ENCODE results near the gene NR4A1.
"Not testable (repeated sequence)": the region's sequence is repeated elsewhere in the genome, so short reads cannot be mapped to it uniquely, and the experiment has no call there.

NR4A1 gene

DNA sequence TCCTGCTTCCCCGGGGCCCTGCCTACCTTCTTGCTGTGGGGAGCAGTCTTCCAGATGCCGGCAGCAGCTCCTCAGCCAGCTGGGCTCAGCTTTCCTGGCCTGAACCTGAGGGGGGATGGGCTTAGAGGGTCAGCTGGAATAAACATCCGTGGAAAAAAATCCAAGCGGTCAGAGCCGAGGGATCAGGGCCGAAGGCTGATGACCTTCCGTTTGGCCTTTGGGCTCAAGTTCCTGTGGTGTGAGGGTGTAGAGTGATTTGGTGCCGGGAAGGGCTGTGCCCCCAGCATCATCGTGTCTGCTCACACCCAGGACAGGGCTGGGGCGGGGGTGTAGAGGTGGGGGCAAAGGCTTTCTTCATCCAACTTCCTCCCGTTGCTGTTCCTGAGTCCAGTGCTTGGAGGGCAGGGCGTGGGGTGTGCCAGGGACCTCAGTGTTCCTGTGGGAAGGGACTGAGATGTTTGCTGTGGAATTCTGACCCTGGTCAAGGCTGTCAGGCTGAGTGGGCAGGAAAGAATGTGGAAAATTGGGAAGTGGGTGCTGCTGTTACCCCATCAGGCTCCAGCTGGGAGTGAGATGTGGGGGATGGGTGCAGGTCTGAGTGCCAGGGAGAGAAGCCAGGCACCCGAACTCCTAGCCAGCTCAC lies 30.9 kb downstream of the NR4A1 start:
- DNase-seq: no peak

DNA sequence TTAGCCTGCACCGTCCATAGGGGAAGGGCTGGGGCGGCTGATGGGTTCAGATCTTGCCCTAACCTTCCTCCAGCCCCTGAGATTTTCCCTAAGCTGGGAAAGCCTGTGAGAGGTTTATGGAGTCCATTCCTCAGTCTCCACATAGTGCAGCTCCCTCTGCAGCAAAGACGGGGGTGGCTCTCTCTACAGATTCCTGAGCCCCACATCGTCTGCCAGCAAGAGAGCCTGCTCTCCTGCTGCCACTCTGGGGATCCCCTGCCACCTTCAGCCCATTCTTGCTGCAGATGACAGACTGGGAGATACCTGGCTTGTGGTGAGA lies 31.4 kb downstream of the NR4A1 start:
- no peak for DNase-seq

DNA sequence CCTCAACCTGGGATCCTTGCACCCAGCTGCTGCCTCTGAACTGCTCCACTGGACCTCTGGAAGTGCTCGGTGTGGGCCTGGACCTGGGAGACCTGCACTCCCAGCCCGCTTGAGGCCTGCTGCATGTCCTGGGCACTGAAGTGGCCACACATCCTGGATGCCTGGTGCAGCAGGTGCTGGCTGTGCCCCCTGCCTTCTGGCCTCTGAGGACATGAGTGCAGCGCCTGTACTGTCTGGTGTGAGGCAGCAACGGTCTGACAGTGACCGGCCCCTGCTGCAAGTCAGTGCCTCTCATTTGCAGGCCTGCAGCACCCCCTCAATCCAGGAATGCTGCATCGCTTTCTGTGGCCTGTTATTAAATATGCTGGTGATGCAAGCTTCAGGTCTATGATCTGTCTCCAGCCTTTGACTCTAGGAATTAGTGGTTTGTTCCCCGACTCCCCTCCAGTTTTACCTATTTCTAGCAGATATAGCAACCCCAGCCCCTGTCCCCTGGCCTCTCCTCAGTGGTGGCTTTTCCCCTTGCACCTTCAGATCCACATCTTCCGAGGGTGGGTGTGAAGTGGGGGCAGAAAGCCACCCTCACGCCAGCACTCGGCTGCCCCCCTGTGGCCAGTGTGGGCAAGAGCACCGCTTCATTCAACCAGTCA lies 31.9 kb downstream of the NR4A1 start:
- peak; percentile 35 to 57 for DNase-seq

DNA sequence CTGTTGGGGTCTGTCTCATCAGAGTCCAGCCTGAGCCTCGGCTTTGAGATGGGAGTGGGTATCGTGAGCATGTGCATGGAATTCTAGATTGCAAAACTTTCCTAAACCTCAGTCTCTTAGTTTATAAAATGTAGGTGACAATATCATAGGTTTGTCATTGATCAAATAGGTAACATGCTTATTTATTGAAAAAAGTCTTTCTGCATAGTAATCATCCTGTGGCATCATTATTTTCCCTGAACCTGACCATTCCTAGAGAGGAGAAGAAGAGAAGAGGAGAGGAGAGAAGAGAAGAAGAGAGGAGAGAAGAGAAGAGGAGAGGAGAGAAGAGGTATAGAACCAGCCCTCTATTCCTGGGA lies 32.4 kb downstream of the NR4A1 start:
- DNase-seq: no peak

DNA sequence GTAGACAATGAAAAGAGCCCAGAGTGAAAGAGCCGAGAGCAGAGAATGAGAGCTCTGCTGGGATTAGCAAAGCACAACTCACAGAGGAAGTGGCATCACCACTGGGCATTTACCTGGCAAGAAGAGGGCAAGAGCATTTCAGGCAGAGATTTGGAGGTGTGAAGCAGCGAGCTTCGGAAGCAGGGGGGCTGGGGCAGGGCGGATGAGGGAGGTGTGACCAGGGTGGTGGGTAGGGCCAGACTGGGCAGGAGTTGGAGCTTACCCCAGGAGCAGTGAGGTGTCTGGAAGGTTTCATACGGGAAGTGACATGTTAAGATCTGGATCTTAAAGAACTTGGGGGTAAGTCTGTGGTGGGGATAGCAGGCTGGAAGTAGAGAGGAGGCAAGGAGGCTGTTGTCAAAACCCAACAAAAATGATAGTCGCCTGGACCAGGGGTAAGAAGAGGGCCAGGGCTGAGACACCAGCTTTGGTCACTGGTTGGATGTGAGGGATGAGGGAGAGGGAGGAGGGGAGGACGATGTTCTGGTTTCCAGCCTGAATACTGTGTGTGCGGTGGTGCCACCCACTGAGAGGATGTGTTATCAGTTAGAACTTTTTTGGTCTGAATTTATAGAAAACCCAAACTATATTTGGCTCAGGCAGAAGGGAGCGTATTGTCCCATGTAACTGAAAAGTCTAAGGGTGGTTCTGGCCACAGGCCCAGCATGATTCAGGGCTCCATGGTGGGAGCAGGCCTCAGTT lies 33.4 kb downstream of the NR4A1 start:
- DNase-seq: no peak

DNA sequence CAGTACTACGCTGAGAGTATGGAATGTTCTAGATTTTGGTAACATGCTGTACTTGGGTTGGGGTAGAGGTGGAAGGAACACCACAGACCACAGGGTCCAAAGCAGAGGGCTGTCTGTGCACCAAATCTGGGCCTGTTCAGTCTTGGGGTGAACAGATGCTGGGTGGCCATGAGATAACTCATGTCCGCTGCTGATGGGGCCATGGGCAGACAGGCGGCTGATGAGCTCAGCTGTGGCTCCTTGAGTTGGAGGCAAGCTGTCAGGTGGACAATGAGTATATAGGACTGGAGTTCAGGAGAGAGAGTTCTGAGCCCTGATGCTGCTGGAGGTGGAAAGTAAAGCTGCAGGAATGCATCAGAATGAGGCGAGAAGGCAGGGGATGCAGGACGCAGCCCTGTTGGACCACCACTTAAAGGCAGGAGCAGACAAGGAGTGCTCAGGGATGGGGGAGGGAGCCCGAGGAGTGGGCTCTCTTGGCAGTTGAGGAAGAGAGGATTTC lies 34.5 kb downstream of the NR4A1 start:
- DNase-seq: no peak

DNA sequence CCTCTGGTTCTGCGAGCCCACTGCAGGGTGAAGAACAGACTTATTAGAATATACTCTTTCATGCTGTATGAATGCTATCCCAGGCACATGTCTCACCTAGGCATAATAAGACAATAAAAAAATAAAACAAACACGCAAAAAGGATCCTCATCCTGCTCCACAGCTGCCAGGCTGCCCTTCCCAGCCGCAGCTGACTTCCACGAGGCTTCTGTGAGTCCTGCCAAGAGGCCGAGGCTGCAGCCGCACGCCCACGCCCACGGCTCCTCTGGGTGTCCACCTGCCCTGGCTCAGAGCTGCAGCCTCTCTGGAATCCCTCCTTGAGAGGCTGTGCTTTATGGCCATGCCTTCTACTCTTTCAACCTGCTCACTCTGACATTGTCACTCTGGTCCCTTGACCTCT lies 35.1 kb downstream of the NR4A1 start:
- no peak for DNase-seq

DNA sequence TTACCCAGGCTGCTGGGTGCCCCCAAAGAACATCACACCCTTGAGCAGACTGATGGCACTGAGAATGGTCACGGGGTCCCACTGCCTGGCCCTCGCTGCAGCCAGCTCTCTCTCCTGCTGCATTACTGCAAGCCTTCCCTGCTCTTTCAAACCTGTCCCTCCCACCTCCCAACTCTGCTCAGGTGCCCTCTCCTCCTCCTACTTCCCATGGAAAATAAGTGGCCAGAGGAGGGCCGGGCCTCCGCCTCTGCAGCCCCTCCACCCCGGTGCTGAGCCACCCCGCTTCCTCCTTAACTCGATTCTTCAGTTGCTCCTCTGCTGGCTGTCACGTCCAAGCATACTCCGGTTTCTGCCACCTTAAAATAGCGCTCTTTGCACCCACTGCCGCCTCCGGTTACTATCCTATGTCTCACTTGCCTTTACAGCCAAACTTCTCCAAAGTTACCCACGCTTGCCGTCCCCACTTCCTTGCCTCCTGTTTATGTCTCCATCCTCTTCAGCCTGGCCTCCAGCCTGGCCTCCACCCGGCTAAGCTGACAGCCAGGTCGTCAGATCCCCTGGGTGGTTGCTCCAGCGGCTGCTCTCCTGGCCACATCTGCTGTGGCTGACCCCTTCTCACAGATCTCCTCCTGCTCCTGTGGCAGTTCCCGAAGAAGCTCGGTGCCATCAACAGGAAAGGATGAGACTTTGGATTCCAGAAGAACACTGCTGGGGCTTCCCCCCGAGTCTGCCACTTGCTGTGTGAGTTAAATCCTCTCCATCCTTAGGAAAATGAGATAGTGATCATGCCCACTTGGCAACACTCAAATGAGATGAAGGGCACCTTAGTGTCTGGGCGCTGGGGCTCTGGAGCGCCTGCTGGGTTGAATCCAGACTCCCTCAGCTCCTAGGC lies 35.9 kb downstream of the NR4A1 start:
- no peak for DNase-seq

DNA sequence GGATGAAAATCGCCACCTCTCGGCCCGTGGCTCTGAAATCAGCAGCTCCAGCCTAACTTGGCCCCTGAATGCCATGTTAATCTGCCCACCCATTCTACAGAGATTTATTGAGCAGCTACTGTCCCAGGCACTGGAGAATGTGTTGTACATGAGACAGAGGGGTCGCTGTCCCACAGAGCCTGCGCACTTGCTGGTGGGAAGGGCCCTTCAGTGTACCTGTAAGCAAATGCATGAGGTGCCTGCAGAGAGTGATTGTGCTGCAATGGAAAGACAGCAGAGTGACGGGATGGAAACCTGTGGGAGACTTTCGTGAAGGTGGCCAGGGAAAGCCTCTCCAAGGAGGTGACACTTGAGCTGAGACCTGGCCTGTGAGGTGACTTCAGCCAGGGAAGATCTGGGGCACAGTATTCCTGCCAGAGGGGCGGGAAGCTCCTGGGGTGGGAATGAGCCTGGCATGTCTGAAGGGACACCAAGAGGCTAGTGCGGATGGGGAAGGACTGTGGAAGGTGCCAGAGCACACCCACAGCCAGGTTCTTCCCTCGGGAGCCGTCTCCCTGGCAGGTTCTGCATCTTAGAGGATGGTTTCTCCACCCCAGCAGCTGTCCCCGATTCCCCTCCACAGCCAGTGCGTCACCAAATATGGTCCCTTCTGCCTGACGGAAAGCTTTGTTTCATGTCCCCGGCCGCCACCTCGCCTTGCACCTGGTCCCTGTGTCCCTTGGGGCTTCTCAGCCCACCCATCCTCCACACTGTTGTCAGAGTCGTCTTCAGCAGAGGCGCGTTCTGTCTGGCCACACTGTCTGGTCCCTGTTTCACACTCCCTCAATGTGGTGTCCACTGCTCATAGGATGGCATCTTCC lies 36.9 kb downstream of the NR4A1 start:
- DNase-seq: no peak

DNA sequence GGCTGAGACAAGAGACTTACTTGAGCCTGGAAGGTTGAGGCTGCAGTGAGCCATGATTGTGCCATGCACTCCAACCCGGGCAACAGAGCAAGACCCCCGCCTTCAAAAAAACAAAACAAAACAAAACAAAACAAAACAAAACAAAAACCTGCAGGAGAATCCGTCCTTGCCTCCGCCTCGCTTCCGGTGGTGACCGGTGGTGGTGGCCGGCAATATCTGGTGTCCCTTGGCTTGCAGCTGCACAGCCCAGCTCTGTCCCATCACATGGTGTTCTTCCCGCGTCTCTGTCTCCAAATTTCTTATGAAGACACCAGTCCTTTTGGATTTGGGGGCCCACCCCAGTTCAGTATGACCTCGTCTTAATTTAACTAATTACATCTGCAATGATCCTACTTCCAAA lies 38.2 kb downstream of the NR4A1 start:
- DNase-seq: no peak

DNA sequence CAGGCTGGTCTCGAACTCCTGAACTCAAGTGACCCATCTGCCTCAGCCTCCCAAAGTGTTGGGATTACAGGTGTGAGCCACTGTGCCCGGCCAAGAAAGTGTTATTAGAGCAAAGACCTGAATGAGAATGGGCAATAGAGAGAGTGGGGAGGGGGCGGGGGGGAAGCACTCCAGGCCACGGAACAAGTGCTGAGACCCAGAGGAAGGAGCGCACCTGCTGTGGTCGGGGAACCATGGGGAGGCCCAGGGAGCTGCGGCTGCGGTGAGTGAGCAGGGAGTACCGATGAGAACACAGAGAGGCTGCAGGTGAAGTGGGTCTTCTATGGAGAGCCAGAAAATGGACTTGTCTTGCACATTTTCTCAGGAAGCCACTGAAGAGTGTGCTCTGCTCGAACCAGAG lies 39.0 kb downstream of the NR4A1 start:
- no peak for DNase-seq

DNA sequence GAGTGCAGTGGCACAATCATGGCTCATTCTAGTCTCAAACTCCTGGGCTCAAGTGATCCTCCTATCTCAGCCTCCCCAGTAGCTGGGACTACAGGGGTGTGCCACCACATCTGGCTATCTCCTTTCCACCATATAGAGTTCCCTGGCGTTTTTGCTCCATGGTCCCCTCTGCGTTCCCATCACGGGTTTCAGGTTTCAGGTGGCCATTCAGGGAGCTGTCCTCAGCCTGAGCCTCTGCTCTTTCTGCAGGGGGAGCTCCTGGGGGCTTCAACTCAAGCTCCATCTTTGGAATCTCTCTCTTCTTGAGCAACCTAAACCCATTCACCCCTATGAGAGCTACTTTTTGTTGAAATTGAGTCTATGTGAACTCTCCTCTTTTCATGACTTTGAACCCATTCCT lies 39.8 kb downstream of the NR4A1 start:
- no peak for DNase-seq

DNA sequence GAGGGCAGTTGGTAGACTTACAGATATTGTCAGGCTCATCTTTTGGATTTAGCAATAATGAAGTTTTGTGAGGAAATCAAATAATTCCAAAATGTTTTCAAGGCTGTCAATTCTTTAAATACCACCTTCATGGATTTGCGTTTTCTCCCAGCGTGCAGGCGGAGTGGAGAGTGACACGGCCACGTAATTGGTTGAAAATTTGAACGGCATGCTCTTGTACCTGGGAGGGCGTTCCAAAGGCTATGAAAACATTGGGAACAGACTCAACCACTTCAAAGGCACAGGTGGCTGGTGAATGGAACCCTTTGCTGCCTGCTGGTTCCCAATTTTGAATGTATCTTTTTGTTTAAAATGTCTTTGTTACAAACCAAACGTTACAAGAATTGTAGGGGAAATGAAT lies 40.6 kb downstream of the NR4A1 start:
- DNase-seq: no peak

DNA sequence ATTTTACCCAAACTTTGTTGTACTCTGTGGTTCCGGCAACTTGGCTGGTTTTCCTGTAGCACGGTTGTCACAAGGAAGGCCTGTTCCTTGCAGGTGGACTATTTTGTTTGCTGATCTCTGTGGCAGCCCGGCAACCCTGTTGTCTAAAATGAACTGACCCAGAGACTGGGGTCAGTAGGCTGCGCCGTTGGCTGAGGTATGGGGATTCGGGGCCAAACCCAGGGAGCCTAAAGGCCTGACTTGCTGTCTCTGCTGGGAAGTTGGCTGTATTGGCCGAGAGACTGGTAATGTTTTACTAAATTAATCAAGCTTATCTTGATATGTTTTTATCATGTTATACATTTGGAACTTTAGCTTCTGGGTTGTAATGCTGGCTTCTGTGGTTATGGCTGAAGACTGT lies 42.1 kb downstream of the NR4A1 start:
- DNase-seq: no peak

DNA sequence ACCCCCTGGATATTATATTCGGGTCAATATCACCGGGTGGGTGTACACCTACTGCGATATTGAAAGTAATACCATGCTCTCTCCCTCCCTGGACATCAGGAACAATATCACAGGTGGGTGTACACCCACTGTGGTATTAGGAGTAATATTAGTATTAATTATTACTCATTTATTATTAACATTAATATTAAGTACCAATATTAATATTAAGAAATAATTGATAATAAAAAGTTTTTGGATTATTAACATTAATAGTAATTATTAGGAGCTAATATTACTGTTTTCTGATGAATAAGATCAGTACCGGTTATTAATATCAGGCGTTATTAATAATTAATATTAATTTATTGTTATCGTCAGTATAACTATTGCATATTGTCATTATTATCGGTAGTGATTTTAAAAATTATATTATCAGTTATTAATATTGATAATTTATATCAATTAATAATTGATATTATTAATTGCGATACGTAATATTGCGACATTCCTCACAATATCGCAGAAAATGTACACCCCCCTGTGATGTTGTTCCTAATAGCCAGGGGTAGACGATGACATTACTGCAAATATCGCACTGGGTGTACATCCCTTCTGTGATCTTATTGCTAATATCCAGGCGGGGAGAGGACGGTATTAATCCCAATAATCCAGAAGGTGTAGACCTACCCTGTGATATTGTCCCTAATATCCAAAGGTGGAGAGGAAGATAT lies 45.2 kb downstream of the NR4A1 start:
- no peak for DNase-seq

DNA sequence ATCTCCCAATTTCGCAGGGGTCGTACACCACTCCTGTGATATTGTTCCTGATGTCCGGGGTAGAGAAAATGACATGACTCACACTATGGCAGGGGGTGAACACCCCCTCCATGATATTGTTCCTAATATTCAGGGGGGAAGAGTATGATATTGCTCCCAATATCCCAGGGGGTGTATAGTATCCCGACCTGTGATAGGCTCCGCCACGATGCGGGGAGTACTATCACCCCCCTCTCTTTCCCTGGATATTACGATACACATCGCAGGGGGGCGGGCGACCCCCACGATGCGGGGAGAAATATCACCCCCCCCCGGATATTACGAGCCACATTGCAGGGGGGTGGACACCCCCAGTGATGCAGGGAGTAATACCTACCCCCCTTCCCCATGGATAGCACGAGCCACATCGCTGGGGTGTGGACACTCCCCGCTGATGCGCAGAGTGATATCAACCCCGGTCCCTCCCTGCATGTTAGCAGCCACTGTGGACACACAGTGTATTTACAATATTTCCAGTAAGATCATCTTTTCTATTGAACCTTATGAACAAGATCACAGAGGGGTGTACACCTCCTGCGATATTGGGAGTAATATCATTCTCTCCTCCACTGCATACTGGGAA lies 45.9 kb downstream of the NR4A1 start:
- DNase-seq: no peak

DNA sequence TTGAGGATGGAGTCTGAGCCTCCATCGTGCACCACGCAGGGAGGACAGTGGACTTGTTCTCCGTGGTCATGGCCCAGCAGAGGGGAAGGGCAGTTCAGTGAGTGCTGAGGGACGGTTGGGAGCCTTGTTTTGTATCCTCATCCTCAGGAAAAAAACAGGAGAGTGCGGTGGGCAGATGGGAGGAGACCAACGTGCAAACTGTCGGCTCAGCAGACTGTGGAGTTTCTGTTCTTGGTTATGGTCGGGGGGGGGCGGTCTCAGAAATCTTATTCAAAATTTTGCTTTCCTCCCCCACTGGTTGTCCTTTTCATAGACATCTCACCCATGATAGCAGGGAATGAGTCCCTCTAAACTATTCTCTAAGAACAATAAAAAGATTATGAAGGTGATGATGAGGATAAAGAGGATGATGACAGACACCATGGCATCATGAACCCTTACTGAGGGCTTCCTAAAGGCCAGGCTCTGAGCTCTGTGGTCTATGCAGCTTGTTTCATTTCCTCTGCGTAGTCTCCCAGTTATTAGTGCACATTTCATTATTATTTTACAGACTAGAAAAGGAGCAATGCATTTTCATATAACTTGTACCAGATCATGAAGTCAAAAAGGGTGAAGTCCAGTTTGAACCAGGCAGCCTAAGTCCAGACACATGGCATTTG lies 53.3 kb downstream of the NR4A1 start:
- DNase-seq: not testable (repeated sequence)

All from Kasumi-1 (cell line).